Left hindlimb (tissue), 1 donor: ENCODE data around the gene RTRAF.
A peak's percentile ranks its signal among the peaks of the same experiment; 100 is the strongest.

ENCODE experiments used
- DNase-seq: peaks from one replicate; pipeline ENCODE4 v3.0.0-alpha.2; 2018

Gene RTRAF

DNA sequence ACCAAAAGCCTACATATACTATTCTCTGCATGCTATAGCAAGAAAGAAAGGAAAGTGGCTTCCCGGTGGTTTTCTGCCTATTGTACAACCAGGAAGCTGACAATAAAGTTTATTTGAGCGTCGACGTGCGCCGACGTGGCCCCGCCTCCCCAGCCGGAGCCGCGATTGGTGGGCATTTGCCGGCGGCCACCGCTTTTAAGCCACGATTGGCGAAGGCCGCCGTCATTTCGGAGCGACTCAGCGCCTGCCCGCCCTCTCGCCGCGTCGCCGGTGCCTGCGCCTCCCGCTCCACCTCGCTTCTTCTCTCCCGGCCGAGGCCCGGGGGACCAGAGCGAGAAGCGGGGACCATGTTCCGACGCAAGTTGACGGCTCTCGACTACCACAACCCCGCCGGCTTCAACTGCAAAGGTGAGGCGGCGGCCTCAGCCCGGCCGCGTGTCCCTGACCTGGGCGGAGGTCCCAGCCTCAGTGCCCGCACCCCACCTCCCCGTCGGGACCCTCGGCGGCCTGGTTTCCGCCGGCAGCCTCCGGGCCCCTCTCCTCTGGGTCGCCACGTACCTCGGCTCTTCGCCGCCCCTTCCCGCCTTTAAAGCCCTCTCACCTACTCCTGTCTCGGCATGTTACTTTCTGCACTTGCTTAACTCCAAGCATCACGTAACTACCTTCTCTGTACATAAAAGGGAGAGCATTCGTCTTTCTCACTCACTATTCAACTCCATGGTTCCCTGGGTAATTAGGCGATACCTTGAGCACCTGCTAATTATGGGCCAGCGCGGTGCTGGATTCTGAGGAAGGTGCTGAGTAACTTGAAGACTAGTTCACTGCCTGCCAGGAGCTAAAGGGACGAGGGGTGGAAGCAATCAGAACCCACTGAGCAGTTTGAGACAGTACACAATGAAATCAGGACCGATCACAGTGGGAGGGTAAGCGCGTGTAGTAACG lies at the start of gene RTRAF:
TSS of gene RTRAF (plus strand) at position 254 of the 942 bp plus-strand sequence. CDS start at position 348, 94 bp downstream.
- DNase-seq, result peak; percentile 94

DNA sequence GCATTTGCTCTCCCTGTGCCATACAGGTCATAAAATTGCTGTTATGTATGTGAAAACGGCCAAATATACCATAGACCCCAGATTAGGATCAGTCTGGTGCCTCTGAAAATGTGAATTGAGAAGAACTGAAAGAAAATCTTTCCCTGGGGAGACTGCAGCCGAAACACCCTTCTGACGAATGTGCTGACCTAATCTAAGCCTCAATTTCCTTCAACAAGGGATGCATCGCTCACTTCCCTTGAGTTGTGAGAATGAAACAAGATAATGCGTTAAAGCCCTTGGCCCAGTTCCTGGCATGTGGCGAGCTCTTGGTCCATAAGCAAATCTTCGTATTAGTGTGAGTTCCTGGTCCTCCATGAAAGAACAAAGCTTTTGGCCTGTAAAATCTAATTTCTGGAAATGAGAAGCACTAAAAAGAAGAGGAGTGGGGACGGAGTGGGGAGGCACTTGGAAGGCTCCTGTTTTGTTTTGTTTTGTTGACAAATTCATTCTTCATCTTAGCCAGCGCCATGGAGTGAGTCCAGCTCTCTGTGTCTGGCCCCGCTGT lies 49.5 kb upstream of the RTRAF start:
- DNase-seq, result no peak

DNA sequence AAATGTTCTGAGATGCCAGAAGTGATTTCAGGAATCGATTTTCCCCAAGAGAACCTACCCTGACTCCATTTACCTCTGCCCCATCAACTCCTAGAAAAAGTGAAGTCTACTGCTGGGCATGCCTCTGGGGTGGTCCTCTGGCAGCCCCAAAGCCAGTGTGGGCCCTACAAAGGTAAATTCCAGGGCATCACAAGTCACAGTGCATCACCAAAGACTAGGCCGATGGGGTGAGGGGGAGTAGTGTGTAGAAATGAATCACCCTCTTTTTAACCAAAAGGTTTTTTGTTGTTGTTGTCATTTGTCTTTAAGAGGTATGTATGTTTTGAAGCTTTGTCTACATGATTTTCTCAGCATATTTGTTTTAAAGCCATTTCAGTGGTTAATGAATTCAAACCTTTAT lies 46.4 kb upstream of the RTRAF start:
- no peak for DNase-seq

DNA sequence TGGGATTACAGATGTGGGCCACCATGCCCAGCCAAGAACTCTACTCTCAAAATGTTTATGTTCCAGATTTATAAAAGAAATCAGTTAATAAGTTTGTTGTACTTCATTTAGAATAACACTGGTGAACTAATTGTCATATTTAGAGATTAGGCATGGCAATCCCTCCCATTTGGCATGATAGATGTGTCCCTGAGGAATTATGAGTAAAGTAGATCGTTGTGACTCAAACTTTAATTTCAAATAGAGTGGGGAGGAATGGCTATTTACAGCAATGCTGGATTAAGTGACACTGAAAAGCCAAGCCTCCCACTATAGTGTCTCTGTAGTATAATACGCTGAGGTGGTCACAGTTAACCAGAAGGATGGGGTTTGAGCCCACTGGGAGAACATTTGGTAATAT lies 39.3 kb upstream of the RTRAF start:
- no peak for DNase-seq

DNA sequence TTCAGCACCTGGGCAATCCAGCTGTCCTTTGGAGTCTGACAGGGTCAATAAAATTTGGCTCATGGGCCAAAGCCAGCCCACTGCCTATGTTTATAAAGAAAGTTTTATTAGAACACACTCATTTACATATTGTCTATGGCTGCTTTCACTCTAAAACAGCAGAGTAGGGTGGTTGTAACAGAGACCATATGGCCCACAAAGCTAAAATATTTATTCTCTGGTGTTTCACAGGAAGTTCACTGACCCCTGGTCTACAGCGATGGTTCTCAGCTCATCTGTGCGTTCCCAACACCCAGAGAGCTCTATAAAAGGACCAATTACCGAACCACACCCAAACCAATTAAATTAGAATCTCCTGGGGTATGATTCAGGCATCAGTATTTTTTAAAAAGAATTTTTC lies 37.7 kb upstream of the RTRAF start:
- no peak for DNase-seq

DNA sequence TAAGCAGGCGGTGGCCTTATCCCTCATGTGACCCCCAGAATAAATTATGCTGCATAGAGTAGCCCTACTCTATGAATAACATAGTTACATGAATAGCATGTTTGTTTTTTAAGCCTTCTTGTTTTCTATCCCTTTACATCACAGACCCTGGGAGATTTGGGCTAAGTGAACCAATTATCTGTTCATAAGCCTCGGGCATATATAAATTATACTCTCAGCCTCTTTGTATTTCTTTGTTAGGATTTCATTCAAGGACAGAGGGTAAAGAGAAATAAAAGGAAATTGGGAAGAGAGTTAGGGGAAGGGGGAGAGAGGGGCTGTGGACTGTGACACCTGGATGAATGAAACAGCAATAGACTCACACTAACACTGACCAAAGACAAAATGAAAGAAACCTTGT lies 35.3 kb upstream of the RTRAF start:
- DNase-seq, result no peak

DNA sequence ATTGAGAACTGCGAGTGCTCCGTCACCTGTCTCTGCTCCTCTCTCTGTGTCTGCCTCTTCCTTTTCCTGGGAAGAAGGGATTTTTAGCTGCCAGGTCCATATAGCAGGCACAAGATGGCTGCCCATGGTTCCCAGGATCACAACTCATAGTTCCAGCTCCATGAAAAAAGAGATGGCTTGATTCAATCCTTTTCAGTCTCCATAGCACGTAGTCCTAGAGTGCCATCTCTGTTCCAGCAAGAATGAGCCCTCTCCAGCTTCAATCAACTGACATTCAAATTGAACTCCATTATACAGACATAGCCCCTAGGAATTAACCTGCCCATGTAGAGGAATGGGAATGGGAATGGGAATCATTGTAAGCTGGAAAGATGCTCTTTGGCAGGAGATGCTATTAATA lies 34.7 kb upstream of the RTRAF start:
- no peak for DNase-seq

DNA sequence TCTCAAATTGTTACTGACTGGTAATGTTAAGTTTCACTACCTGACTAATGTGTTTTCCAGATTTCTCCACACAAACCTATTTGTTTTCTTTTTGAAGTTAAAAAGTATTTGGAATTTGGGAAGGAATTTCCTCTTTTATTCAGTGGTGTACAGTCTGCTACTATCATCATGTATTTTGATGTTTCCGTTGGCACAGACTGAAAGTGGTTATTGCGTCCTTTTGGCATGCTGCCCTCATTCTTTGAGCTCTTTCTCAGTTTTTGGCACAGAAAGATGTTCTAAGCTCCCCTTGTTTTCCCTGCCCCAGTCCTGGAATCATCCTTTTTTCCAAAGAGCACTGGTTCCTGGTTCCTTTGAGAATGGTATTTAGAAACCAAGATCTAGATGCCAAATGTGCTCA lies 31.4 kb upstream of the RTRAF start:
- no peak for DNase-seq

DNA sequence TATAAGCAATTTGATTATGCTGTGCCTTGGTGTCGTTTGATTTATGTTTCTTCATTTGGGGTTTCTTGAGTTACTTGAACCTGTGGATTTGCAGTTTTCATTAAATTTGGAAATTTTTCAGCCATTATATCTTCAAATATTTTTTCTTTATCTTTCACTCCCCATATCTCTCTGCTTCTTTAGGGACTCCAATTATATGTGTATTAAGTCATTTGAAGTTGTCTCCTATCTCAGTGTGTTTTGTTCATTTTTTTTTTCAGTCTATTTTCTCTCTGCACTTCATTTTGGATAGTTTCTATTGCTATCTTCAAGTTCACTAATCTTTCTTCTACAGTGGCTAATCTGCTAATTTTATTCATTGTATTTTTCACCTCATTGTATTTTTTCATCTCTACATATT lies 29.4 kb upstream of the RTRAF start:
- no peak for DNase-seq

DNA sequence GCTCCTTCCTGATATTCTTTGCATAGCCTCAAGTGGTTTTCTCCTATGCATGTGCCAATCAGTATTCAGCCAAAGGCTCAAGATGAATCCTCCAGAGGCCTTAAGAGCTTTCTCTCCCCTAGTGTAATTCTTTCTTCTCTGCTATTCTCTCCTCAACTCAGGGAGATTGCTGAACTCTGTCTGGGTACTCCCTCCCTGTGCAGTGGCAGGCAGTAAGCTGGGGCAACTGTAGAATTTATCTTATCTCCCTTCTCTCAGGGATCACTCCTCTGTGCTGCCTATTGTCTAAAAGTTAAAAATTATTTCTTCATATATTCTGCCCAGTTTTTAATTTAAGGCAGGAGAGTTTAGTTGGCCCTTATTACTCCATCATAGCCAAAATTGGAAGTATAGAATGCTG lies 28.5 kb upstream of the RTRAF start:
- DNase-seq, result no peak

DNA sequence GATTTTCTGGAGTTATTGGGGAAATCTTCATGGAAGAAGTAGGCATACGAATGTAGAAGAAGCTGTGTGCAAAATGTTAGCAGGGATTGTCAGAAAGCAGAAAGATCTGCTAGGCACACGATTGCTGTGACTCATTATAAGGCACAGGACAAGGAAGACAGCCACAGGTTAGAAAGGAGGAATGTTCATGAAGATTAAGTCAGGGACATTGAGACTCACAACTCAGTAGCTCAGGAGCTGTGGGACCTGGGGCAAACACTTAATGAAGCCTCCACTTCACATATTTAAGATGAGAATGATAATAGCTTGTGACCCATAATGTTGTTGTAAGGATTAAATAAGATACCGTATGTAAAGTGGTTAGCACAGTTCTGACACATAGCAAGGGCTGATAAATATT lies 26.6 kb upstream of the RTRAF start:
- DNase-seq, result no peak

DNA sequence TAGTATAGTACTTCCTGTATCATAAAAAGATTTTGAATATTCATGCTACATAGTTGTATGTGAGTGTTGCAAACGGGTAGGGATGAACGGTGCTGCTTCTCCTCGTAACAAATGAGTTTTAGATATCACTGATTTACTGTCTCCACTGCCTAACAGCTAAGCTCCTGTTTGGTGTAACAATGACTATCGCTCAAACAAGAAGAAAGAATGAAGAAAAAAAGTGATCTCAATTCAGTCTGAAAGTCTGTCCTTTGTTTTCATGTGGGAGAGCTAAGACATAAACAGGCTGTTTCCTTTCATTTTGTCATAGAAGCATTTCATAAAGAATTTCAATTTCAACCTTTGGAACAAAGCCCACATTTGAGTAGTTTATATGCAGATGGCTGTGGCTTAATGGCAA lies 26.1 kb upstream of the RTRAF start:
- no peak for DNase-seq

DNA sequence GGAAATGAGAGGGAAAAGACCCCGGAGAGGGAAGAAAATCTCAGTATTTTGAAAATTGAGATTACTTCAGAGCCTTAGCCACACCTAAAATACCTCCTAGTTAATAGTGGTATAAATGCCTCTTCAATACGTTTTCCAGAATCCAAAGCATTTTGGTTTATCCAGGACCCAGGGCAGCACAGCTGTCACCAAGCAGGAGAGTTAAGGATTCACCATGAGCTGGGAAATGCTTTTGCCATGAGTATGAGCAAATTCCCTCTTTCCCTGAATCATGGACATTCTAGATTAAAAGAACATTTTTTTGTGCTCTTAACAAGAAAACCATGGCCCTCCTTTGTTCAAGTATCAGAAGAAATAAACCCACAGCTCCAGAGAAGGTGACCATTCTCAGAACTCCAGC lies 21.8 kb upstream of the RTRAF start:
- DNase-seq, result no peak

DNA sequence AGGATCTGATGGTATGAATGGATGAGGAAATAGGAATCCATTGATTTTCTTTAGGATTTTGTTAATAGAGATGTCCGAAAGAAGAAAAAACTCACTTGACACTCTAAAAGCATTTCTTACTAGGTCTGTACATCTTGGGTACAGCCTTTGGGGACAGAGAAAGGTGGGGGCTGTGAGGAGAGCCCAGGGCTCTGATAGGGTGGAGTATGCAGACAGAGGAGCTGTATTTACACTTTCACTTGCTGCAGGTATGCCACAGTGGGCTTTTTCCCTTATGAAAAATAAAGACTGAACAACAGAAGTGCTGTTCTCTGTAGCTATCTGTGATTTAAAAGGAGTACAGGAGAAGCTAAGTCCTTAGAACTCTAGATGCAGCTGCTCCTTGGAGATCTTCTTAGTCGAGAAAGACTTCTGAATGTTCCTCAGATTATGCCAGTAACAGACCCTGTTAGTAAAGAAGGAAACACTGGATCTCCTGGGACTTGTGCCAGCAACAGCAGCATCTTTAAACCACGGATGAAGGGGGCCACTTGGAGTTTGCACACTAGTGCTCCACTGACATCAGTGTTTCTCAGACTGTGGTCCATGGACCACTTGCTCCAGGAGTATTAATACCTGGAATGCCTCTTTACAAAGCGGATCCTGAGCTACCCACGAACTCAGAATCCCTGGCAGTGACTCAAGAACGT lies 19.4 kb upstream of the RTRAF start:
- no peak for DNase-seq

DNA sequence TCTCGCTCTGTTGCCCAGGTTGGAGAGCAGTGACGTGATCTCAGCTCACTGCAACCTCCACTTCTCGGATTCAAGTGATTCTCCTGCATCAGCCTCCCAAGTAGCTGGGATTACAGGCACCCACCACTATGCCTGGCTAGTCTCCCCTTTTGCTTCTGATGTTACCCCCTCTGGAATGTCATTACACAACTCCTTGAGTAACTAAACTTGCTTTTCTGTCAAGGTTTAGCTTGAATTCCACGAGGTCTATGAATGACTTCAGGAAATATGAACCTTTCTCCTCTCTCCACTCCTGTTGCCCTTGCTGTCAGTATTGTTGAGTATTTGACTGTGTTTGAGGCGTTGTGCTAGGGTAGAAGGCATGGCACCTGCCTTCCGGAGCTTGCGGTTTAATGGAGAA lies 16.8 kb upstream of the RTRAF start:
- no peak for DNase-seq

DNA sequence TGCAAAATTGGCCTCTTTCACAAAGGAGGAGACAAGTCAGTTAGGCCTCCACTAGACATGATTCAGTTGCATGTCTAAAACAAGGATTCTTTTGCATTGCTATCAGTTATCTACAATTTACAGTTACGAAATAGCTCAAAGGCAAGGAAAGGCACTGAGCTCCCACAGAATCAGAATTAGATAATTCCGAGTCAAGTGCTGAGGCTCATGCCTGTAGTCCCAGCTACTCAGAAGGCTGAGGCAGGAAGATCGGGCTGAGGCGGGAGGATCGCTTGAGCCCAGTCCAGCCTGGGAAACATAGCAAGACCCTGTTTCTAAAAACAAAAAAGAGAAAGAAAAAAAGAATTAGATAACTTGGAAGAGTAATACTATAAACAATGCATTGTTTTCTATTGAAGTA lies 12.3 kb upstream of the RTRAF start:
- DNase-seq, result no peak

DNA sequence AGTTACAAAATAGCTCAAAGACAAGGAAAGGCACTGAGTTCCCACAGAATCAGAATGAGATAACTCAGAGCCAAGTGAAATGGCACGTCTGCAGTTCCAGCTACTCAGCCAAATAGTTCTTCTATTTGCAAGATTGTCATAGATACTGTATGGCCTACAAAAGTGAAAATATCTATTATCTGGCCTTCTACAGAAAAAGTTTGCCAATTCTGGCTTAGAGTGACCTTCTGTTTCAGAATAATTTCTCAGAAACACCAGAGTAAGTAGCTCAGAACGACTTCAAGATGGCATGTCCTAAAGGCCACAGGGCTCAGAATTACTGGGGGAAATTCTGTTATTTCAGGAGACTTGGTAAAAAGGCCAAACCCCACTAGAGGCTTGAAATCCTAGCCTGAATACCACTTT lies 10.7 kb upstream of the RTRAF start:
- DNase-seq, result no peak

DNA sequence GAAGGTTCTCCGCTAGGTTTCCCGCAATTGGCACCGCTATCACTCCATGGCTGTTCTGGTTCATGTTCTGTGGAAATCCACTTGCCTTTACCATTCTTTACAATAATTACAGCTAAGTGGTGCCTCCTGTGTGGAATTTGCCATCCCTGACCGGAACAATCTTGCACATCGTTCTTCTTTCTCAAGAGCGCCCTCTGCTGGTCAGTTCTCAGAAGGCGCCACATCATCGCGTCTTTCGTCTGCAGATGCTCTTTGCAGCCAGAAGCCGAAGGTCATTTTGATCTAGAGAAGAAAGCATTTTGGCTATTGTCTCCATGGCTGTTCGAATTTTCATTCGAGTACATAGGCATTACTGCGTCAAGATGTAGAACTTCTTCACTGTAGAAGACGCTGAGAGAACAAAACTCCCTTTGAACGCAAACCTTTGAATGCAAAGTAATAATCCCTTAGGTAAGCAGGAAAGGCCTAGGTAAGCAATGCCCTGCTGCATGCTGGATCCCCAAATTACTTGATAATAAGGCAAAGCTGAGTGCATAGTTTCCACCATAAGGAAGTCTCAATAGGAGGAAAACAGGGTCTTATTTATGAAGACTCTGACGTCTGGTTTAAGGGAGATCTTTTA lies 10.1 kb upstream of the RTRAF start:
- DNase-seq, result peak; percentile 80

DNA sequence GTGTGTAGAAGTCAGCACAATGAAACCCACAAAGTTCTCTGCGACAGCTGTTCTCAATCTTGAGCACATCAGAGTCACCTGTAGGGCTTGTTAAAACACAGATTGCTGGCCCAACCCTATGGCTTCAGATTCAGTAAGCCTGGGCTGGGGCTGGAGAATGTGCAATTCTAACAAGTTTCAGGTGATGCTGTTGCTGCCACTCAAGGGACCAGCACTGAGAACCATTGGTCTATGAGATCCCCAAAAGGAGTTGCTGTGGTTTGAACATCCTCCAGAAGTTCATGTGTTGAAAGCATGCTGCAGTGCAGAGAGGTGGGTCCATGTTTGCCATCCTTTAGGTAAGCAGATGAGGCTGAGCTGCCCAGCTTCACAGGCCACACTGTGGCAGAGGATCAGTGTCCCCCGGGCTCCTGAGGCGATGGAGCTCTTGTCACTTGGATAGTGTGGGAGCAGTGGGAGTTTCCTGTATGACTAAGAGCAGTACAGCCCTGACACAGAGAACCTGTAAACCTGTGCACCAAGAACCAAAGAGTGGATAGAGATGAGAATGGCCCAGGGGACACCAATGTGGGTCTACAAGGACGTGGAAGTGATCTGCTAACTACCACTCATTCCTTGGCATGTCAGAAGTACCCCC lies 8.0 kb upstream of the RTRAF start:
- no peak for DNase-seq

DNA sequence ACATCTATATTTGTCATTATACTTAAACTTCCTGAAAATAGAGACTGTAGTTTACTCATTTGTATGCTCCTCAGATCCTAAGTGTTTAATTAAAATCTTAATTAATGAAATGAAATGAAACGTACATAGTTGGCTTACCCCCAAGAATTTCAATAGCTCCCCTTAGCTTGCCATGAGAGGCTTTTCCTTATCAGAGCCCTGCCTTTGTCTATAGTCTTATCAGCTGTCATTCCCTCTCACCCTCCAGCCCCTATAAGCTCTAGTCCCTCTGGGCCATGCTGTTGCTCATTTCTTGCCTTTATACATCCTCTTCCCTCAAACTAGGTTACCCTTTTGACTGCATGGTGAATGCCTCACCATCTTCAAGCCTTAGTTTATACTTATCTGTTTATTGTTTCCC lies 1.1 kb upstream of the RTRAF start:
- DNase-seq, result no peak

DNA sequence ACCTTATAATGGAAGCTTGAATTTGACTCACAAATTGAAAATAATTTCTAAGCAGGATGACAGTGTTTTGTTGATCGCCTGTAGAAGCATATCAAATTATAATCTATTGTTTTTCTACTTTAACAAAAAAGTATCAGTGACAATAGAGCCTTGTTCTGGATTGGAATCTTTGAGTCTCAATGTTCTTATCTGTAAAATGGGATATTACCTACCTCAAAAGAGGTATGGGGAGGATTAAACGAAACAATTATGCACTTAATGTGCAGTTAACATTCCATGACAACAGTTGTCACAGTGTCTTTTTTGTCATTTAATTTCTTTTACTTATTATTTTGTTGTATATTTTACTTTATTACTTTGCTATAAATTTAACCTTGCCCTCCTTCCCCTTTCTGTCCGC lies 1.1 kb downstream of the RTRAF start:
- DNase-seq, result no peak

DNA sequence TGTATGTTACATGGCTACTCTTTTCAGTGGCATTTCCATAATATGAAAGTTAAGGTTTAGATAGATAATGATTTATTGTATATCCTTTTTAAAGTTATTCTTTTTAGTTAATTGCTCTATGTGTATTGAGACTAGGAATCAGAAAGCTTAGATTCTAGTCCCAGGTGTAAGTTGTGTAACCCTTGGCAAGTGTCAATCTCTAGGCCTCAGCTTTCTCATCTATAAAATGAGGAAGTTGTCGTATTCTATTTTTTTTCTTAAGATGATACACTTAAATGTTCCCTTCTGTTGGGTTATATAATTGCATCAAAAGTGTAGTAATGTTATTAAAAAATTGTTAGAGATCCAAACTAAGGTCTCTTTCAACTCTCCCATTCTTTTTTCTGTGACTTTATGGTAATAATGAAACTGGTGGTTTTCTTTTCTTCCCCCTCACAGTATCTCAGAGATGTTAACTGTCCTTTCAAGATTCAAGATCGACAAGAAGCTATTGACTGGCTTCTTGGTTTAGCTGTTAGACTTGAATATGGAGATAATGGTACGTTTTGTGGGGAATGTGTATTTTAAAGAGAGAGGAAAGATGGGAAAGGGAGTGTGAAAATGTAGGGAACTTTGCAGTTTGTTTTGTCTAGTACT lies 4.1 kb downstream of the RTRAF start:
- no peak for DNase-seq
